SKM-1 (cell line): ENCODE data around the gene ANKRD24.
"Not testable (repeated sequence)": the region's sequence is repeated elsewhere in the genome, so short reads cannot be mapped to it uniquely, and the experiment has no call there.

Experiments used
- DNase-seq: peaks from one replicate; lab custom pipeline; 2025; ENCODE audit not compliant: unreplicated experiment; lab: John Stamatoyannopoulos, UW

ANKRD24 gene

GRCh38 chr19:4173479-4174212, 8.8 kb upstream of the ANKRD24 start:
- no peak for DNase-seq

- DNase-seq, result no peak
These were observed 8.1 kb upstream of the ANKRD24 start for GRCh38 chr19:4174213-4174894.

- no peak for DNase-seq
These were observed 7.4 kb upstream of the ANKRD24 start for GRCh38 chr19:4174895-4175668.

DNA sequence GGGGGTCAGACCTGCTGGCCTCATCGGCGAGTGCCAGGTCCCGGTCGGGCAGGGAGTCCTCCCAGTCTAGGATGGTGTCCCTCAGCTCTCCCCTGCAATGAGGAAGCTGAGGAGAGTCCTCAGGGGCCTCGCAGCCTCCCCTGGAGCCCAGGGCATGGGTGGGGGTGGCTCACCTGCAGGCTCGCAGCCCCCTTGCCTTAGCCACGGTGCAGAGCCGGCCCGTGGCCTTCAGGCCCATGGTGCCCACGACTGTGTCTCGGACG, 6.9 kb upstream of the ANKRD24 start:
- no peak for DNase-seq

- DNase-seq, result no peak
These were observed 5.3 kb upstream of the ANKRD24 start for GRCh38 chr19:4177146-4177545.

- no peak for DNase-seq
These were observed 3.5 kb upstream of the ANKRD24 start for GRCh38 chr19:4178990-4179389.

DNA sequence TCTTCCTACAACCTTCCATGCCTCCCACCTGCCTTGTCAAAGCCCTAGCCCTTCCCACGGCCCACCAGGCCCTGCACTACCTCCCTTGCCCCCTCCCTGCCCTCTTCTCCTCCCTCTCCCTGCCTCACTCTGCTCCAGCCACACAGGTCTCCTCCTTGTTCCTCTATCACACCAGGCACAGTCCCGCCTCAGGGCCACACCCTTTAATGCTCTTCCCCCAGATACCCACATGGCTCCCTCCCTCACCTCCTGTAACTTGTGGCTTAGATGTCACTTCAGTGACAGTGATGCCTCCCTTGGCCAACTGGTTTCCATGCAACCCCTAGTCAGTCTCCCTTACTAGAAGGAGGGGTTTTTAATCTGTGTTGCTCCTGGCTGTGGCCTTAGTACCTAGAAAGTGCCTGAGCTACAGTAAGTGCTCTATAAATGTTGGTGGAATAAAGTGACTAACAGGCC, 1.4 kb upstream of the ANKRD24 start:
- no peak for DNase-seq

DNA sequence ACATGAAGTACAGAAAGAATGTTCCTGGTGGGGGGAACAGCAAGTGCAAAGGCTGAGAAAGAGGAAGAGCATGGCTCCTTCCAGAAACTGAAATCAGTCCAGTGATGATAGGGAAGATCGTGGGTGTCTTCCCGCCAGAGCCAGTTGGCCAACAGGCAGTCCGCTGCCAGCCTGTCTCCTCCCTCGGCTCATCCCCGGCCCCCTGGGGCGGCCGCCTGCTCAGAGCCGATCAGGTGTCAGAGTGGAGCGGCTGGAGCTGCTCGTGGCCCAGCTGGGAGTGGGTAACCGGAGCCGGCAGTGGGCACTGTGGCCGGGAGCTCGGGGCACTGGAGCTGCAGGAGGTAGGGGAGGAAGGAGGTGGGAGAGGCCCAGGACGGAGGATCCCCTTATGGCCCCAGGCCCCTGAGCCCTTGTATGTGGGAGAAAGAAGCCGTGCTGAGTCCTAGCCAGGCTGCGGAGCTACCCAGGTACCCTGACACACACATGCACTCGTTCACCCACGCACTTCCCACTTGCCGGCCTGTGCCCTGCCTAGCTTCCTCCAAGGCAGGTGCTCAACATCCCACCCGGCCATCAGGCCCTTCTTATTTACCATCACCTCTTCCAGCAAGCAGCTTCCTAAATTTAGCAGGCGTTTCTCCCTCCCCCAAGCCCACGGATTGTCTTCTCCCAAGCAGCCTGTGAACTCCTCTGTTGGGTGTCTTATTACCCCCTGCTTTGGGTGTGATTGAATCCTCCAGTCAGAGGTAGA, 1.7 kb downstream of the ANKRD24 start:
- DNase-seq, result no peak

- no peak for DNase-seq
These were observed 2.3 kb downstream of the ANKRD24 start for GRCh38 chr19:4184718-4185352.

DNA sequence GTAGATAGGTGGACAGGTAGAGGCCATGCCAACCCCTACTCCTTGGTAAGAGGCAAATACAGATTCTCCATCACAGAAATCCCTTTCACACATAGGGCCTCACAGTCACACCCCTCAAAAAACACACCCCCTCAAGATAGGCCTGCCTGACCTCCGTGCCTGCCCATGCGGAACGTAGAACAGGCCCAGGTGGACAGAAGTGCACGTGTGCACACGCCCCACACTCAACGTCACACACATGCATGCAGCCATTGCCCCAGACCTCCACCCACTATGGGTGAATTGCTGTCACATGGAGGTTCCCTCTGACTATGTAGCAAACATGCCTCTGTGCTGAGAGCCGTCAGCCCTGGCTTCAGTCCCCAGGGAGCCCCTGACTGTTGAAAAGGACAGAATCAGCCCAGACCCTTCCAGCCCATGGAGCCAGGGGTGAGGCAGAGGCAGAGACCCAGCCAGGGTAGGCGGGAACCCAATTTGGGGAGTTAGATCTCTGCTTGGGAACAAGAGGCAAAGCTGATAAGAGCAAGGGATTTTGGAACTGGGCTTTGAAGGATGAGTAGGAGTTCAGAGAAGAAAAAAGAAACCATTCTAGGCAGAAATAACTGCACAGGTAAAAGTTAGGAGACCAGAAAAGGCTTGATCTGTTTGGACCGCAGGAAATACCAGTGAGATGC, 3.1 kb downstream of the ANKRD24 start:
- no peak for DNase-seq

DNA sequence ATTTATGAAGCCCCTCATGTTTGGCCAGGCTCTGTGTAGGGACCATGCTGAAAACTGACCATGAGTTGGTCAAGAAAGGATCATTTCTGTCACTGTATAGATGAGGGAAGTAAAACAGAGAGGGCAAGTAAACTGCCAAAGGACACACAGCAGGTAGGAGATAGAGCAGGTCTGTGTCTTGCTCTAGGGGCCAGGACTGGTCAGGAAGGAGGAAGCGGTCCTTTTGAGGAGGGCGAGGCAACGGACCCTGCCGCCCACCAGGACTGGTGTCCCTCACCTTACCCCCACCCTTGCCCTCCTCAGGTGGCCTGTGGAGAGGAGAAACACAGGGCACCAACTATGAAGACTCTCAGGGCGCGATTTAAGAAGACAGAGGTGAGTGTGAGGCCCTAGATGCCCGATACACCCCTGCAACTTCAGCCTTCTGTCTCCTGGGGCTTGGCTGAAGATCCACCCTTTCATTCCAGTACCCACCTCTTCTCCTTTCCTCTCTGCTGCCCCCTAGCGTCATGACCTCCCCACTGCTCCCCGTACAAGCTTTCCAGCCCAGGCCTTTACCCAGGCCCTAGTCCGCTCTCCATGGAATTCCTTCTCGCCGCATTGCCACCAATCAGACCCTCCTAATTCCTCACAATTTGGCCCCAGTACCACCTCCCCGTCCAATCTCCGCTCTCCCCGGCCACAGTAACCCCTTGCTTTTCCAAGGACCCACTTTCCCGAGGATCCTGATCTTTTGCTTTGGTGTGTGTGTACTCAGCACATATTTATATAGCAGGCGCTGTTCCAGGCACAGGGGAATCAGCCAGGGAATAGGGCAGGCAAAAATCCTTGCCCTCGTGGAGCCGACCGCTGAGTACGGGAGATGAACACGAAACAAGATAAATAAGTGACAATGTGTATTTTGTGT, 3.9 kb downstream of the ANKRD24 start:
- DNase-seq, result peak; percentile 75

DNA sequence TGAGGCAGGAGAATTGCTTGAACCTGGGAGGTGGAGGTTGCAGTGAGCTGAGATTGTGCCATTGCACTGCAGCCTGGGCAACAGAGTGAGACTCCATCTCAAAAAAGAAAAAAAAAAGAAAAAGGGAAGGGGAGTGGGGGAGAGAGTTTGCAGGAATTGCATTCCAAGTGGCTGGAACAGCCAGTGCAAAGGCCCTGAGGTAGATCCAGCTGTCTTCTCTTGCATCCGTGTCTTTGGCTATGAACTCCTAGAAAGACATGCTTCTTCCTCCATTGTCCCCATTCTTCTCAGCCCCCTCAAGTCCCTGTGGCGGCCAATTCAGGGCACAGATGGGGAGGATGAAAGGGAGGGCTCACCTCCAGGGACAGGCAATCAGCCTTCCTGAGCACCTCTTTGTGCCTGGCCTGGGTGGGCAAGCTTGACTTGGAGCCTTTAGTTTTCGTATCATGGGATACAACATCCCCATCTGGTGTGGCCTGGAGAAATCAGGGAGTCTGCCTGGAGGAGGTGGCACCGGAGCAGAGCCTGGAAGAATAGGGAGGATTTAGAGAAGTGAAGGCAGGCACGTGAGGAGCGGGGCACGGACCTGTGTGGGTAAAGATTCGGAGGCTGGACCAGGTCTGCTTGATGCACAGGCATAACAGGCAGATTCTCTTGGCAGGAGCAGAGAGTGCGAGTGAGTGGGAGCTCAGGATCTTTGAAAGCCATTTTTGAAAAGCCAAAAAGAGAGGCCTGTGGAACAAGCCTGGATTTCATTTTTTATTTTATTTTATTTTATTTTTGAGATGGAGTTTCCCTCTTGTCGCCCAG, 5.0 kb downstream of the ANKRD24 start:
- no peak for DNase-seq

GRCh38 chr19:4189641-4190040, 7.2 kb downstream of the ANKRD24 start:
- DNase-seq, result no peak

DNA sequence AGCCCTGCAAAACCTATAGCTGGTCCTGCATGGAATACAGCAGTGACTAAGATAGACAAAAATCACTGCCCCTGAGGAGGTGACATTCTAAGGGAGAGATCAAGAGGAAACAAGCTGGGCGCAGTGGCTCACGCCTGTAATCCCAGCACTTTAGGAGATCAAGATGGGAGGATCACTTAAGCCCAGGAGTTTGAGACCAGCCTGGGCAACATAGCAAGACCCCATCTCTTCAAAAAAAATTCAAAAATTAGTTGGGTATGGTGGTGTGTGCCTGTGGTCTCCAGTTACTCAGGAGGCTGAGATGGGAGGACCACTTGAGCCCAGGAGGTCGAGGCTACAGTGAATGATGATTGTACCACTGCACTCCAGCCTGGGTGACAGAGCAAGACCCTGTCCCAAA, 10.0 kb downstream of the ANKRD24 start:
- DNase-seq, result not testable (repeated sequence)

GRCh38 chr19:4194353-4194752, 11.9 kb downstream of the ANKRD24 start:
- DNase-seq, result no peak

DNA sequence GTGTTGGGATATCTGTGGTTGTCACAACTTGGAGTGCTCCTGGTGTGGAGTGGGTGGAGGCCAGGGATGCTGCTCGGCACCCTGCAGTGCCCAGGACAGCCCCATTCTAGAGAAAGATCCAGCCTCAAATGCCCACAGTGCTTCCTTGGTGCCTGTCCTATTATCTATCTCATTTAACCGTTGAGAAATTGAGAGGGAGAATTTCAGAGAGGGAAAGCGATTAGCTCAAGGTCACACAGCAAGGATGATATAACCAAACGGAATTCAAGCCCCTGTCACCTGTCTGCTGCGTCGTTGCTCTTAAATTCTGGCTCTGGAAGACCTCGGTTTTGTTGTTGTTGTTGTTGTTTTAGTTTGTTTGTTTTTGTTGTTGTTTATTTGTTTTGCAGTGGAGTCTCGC, 13.5 kb downstream of the ANKRD24 start:
- DNase-seq, result no peak

DNA sequence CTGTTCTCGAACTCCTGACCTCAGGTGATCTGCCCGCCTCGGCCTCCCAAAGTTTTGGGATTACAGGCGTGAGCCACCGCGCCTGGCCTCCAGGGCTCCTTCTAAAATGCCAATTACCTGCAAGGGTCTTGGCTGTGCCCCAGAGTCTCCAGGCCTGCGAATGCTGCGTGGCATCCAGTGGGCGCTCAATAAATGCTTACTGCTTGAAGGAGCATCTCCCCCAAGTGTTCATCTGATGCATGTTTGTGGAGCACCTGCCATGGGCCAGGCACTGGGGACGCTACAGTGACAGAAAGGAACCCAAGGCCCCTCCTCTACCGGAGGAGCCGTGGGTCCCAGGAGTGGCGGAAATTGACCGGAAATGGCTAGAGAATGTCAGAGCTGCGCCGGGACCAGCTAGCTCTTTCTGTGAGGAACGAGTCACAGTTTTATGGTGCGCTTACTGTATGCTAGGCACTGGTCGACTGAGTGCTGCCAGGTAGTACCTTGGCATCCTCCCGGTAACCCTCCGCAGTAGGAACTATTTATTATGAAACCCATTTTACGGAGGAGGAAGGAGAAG, 14.2 kb downstream of the ANKRD24 start:
- no peak for DNase-seq

- DNase-seq, result no peak
These were observed 14.7 kb downstream of the ANKRD24 start for GRCh38 chr19:4197228-4197624.
